Stimulated activated CD8-positive, alpha-beta memory T cell treated with anti-CD3 and anti-CD28 coated beads, Interleukin-2, amount 100 ng/mL, for 48 hours (primary cell): ENCODE data around the gene MAP3K13.

Experiments used
- DNase-seq, 2 donors: peaks; one replicate each; pipeline ENCODE4 v3.0.0-alpha.2; 2020; ENCODE audit warnings: low read depth in 2 of 2

MAP3K13 gene

DNA sequence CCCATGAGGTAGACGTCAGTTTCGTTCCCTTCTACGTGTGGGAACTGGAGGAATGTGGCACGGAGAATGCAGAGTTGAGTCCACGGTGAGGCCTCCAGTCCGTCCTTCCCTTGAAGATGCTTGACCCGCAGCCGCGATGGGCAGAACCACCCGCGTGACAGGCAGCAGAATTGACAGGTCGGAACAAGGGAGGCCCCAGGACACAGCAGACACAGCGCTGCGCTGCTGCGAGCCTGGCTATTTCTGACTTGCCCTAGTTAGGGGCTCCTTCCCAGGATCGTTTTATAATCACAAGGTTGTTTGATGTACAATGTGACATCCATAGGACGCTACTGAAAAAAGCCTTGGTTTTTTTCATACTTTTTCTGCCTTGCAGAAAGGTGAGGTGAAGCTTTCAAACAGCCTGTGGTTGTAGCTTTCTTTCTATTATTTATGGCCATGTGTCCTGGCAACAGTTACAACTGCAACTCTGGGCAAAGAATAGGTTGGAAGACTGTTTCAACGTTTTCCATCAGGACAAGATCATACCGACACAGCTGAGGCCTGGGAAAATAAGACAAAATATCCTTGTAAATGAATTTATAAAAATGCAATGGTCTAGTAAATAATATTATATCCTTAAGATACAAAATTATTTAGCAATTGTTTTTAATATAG, 145.5 kb downstream of the MAP3K13 start:
- no peak for DNase-seq

DNA sequence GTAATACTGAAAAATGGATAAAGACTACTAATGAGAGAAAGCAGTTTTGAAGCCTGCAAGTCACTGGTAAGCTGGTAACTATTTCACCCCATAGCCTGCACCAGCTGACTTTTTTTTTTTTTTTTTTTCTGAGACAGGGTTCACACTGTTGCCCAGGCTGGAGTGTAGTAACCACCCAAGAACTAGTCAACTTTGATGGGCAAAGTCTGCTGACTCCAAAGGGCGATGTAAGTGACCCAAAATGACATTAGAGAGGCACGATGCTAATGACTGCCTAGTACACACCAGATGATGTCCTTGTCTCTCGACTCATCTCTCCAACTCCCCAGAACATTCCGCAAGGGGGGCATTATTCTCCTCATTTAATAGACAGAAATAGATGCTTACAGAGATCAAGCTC, 148.8 kb downstream of the MAP3K13 start:
- no peak for DNase-seq

- no peak for DNase-seq
Observed at GRCh38 chr3:185517387-185518130, 154.6 kb downstream of the MAP3K13 start.

DNA sequence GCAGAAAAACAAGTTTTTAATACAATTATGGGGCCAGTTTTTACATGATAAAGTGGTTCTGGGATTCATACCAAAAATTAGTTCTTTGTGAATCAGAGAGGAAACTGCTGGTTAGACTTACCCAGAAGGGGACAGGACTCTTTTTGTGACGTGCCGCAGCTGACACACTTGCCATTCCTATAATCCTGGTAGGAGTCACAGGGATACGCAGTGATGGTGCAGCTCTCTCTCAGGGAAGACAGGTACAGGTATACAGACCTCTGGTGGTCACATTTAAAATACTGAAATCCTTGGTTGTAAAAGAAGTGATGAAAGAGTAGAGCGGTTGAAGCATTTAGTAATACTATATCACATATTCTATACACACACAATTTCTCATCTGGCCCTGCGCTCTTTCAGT, 156.1 kb downstream of the MAP3K13 start:
- DNase-seq: no peak

DNA sequence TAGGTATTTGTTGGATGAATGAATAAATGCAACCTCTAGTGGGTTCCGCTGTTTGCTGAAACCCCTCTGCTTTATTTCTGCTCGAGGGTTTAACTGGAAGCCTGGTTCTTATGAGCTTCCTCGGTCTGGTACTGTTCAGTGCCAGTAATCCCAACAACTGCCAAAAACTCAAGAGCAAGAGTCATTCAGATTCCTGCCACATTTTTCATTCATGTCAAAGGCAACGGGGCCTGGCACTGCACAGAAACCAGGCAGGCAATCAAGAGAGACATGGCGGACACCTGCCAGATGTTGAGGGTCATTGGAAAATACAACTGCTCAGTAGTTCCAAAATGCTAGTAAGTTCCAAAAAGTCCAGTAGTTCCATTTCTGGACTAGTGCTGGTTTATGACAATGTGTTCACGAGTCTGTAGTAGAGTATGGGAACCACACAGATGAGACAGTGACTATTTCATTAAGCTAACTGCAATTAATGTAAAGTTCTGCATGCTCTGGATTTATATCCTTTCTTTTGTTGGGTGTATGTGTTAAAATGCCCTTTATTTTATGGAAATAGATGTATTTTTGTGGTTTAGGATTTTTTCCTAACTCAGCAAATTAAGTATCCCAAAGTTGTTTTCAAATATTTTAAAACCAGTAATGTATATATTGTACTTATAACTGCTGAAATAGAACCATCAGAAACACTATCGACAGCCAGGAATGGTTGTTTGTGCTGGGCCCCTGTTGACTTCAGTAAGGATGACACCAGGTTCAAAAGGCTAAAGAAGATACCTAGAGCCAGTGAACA, 158.6 kb downstream of the MAP3K13 start:
- no peak for DNase-seq

DNA sequence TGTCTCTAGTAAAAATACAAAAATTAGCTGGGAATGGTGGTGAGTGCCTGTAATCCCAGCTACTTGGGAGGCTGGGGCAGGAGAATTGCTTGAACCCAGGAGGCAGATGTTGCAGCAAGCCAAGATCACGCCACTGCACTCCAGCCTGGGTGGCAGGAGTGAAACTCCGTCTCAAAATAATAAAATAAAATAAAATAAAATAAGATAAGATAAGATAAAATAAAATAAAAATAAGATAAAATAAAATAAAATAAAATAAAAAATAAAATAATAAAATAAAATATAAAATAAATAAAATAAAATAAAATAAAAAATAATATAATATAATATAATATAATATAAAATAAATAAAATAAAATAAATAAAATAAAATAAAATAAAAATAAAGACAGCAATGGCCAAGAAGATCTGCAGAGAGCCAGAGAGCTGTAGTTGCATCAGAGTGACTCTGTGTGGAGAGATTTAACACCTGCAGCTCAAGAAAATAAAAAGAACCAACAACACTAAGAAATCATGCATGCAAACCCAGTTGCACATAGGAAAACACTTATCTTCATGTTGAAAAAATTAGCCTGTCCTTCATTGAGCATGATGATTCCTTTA, 163.5 kb downstream of the MAP3K13 start:
- no peak for DNase-seq

GRCh38 chr3:185527364-185527763, 164.4 kb downstream of the MAP3K13 start:
- no peak for DNase-seq

DNA sequence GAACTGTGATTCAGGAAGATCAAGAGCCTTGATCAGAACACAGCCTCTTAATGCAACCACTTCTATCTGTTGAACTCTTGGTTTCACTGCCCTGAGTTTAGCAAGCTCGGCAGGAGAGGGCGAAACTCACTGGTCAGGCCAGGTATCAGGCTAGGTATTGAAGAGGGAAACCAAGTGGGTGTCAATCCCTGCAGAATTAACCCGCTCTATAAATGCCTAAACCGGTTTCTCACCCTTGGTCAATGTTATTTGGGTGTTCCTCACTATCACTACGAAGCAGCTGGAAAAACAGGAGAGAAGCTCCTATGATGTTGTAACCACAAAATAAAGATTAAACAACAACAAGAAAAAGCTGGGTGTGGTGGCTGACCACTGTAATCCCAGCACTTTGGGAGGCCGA, 165.6 kb downstream of the MAP3K13 start:
- DNase-seq: no peak

DNA sequence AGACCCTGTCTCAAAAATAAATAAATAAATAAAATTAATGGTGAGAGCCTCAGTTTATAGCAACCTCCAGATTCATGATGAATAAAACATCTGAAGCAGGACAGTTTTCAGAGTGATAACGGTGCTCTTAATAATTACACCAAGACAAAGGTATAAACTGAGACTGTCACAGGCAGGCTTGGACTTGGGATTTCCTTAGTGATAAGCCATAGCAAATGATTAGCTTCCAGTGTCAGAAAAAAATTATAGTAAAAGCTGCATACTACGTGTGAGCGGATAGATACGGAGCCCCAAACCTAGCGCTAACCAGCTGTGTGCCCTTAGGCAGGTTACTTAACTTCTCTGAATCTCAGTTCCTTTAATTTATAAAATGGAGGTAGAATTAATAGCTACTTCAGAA, 167.9 kb downstream of the MAP3K13 start:
- DNase-seq: no peak

DNA sequence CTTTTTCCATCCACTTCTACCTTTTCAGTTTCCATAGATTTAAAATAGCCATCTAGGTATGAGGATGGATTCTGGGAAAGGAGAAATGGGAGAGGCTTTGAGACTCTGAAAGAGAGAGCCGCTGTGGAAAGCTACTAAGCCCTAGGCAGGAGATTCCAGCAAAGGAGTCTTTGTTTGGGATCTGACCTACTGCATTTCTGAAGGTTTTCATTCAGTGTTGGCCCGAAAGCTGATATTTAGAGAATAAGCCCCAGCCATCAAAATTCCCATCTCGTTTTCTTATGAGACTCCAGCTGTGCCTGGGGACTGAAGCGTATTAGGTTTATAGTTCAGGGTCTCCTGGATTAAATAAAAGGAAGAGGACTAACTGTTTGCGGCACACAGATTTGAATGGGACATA, 170.0 kb downstream of the MAP3K13 start:
- DNase-seq: no peak

GRCh38 chr3:185534511-185534910, 171.6 kb downstream of the MAP3K13 start:
- DNase-seq: no peak

- peak in 1 of 2 donors; percentile 25 for DNase-seq
Observed at GRCh38 chr3:185537369-185537970, 174.5 kb downstream of the MAP3K13 start.
